T-helper 2 cell (primary cell): ENCODE results near the gene TCF4.

ENCODE experiments used
- DNase-seq, 5 experiments: peaks; one replicate each; pipeline versions ENCODE4 v3.0.0 to v3.0.0-alpha.2; 2012 to 2022

Gene TCF4

DNA sequence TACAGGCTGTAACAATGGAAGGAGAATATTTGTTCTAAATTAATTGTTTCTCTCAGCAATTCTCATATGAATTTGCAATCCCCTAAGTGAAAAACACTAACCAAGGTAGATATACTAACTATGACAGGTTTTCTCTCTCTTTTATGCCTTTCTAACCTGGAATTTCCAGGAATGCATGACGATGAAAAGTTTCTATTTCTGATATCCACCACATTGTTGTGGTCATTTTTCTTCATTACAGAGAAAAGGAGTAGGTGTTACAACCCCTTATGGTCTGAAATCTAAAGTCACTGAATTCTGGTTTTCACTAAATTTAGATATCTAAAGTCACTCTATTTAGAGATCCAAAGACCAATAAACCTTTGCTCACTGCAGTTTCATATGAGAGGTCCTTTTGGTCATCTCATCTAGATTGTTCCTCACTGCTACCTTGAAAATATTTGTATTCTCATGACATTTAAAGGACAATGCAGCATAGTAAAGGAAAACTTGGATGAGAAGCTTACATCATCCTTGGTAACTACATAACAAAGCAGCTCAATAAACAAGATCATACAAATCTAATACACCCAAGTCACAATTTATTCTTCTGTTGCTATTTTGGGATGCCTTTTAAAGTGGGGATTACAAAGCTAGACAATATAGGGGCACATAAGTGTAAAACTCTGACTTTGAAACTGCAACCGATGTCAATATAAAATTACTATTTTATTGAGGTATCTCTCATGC lies 85.8 kb downstream of the TCF4 start:
- no peak for DNase-seq

DNA sequence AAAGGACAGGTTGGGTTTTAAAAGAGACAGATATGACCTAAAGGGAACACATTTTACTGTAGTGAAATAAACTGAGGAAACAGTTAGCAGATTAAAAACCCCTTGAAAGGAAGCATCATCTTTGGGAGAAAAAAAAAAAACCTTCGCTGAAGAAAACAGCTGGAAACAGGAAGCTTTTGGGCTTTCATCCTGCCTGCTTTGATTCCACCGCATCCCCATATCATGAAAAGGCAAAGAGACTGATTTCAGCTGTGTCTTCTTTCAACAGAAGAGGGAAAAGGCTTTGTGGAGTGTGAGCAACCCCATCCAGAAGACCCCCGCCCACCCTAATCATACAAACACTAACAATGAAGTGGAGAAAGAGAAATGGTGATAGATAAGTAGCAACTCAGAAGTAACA lies 86.4 kb downstream of the TCF4 start:
- no peak for DNase-seq

DNA sequence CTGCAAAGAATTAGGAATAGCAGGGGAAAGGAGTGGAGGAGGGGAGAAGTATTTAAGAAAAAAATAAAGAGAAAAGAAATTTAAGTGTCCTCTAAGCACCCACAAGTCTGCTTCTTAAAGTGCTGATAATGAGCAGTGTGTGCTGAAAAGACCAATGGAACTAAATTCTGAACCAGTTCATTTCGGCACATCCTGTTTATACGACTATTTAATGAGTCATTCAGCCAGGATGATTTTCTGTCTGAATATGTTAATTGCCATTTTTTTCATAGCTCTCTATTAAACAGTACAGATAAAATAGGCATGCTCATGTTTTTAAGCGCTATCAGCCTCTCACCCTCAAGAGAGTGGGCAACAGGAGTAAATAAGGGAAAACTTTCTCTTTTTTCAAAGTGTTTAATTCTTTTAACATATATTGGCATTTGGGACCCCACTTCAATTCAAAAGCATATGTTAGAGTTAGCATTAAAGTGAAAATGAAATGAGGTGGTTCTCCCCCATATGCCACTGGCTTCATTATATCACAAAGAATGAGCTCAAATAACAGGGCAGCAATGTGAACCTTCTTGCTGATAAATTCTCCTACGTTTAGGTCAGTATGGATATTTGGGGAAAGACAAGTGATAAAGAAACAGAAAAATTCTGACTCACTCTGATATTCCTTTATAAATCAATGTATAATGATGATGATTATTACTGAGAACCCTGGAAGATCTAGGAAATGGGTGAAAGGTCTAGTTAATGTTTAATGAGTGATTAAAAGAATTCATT lies 87.5 kb downstream of the TCF4 start:
- DNase-seq, result no peak

DNA sequence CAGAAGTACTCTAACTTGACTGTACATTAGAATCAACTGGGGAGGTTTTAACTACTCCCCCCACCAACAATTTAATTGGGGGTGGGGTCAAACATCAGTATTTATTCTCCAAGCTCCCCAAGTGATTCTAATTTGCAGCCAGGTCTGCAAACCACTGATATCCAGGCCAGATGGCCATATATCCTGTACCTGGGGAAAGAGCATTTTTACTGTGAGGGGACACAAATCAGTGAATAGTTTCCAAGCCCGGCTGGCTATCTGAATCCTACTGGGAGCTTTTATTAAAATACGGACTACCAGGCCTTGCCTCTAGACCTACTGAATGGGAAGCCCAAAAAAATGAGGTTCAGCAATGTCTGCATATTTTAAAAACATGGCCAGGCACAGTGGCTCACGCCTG lies 88.5 kb downstream of the TCF4 start:
- DNase-seq, result no peak

DNA sequence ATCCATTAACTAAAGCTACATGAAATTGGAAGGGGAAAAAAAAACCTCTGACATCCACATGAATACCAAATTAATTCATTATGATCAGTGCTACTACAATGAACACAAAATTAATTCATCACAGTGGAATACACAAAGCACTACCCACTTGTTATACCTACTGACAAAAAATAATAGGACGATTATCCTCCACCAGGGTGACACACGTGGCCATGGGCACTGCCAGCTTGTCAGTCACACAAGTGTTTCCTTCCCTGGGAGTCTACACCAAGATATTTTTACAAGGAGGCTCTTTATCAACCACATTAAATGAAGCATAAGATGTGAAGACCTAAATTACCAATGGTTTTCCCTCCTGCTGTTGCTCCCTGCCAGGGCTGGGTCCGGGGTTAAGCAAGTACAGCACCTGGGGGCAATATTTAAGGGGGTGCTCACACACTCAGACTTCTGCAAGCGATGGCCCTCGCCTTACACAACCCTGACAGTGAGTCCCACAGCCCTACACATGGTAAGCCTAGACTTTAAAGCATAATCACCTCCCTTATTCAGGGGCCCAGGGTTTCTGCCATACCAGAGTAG lies 90.1 kb downstream of the TCF4 start:
- no peak for DNase-seq

DNA sequence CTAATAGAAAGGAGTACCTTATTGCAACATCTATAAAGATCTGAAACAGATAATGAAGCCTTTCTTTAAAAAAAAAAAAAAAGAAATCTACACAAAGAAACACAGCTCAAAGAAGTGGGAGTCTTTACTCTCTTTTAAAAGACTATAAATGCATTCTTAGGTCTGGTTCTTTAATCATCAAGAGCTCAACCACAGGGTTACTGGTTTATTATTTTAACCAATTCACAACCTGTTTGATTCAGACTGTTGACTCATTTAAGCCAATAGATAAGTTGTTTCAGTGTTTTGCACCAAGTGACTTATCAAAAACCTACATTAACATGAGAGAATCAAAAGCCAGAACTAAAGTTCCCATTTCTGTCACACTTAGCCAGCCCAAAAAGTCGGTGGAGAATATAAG lies 93.1 kb downstream of the TCF4 start:
- no peak for DNase-seq

DNA sequence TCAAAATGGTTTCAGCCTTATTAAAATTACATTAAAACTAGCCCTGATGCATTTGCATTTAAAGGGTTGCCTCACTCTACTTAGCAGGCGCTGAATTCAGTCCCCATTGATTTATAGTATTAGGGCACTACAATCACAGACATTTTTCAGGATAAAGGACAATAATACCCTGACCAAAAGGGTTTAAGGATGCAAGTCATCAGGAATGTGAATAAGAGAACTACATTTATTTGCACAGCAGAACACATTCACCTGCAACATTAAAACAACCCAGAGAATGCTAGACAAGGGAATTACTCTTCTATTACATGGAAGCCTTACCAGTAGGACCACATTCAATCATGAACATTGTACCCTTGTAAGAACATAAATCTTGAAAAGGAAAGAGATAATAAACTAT lies 93.6 kb downstream of the TCF4 start:
- DNase-seq, result no peak

DNA sequence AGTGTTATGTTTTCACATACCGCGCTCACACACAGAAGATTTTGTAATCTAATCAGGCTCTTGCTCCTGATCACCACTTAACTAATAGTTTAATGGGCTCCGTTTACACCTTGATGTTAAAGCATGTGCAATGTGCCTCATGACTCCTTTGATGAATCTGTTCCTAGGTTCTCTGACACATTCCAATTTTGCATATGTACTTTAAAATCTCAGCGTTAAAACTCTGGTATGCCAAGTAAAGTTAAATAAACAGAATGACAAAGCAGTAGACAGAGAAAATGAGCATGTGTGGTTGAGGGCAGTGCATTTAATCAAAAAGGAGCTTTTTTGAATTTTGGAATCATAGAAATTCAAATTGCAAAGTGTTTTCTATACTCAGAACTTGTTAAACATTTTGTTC lies 96.4 kb downstream of the TCF4 start:
- no peak for DNase-seq

DNA sequence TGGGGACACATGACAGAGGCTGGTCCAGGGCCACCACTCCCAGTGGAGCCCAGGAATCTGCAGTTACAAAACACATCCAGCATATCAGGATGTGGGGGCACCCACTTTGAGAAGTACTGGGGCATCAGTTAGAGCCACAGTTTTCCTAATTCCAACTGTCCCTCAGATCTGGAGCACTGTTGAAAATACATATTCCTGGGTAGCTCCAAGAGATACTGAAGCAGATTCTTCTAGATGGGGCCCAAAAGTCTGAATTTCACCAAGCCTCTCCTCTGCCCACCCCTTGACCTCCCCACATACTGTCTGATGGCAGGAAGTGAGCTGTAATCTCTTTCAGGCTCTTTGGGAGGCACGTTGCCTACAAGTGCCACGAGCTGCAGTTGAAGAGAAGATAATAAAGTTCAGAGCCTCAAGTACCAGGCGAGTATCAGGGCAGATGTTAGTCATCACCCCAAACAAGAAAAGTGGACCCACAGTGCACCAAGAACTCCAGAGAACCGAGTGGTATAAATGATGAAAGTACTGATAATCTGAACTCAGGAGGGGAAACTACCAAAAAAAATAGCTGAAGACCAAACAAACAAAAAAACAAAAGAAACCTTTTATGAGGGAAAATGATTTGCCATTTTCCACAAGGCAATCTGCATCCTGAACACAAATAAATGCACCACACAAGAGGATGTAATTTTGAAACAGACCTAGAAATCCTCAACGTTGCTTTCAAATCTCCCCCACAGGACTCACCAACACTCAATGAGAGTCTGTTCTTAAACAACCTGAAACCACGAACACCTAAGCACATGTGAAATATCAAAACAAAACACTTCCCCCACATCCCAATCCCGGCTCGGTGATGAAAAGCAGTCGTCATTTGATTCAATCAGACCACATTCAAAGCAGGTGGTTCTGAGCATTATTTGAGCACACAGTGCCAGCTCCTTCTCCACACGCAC lies 98.7 kb downstream of the TCF4 start:
- peak in 1 of 5 experiments; percentile 62 for DNase-seq

DNA sequence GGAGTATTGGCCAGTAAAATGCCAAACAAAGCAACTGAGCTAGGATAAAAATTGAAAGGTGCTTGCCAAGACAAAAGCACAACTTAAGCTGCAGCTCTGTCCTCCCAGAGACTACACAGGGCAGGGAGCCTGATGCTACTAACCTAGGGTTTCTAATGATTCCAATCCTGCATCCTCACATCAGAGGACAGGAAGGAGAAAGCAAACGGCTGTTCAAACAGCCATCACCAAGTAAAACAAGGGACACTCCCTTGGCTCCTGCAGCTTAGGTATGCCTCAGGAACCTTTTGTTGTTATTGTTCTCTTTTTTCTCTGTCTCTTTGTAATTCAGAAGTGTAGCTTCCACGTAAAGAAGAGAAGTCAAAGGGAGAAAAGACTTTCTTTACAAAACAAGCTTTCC lies 99.5 kb downstream of the TCF4 start:
- no peak for DNase-seq

DNA sequence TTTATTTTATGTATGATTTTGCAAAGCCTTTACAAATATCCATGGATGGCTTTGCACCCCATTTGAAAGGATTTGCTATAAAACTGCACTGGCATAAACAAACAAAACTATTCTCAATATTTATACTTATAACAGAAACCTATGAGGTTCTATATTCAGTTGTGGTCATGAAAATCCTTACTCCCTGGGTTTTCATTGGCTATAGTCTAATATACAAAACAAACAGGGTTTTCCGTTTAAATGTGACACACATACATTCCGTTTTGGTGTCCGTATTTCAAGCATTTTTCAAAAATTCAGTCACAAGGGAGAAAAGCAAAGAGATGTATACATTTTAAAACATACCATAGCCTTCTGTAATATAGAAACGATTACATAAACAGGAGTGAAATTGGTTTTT lies 100.0 kb downstream of the TCF4 start:
- DNase-seq, result no peak

DNA sequence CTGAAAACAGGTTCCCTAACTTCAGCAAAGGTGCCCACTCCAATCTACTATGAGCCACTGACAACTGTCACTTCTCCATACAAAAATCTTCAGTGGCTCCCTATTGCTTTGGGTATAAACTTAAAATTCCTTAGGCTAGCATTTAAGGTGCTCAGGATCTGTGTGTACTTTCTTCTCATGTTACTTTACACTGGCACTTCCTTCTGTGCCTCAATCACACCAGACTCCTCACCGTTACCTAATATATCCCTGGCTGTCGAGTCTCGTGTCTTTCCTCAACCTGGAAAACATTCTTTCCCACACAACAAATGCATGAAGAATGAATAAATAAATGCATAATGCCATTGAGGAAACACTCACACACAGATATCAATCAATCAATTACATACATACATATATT lies 101.1 kb downstream of the TCF4 start:
- DNase-seq, result no peak

DNA sequence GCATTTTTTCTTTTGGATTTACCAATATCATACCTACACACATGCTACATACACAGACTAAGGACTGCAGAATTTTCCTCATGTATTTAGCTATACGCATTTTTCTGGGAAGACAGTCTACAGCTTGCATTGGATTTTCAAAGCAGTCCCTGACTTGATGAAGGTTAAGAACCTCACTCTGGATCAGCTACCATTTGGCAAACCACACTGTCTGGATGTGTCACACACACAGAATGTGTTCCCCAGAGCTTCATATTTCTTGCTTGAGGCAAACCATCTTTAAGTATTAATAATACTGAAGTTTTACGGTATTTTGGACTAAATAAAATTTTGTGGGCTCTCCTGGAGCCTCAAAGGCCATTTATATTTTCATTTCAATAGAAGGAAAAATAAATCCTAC lies 102.3 kb downstream of the TCF4 start:
- no peak for DNase-seq

DNA sequence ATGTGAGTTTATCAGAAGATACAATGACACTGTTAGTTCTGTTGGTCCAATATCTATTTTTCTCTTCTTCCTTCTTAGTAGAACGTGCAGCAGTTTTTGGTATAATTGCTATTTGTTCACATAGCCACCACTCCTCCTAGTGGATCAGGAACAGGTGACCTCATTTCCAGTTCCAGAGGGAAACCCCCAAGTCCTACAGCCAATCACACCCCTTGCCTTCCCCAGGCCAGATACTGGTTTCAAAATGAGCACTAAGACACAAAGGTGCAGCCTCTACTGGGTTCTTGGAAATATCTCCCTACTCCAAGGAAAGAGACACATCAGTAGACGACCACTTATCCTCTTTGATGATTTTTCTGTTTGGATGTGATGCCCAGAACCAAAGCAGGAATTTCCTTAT lies 103.2 kb downstream of the TCF4 start:
- no peak for DNase-seq

DNA sequence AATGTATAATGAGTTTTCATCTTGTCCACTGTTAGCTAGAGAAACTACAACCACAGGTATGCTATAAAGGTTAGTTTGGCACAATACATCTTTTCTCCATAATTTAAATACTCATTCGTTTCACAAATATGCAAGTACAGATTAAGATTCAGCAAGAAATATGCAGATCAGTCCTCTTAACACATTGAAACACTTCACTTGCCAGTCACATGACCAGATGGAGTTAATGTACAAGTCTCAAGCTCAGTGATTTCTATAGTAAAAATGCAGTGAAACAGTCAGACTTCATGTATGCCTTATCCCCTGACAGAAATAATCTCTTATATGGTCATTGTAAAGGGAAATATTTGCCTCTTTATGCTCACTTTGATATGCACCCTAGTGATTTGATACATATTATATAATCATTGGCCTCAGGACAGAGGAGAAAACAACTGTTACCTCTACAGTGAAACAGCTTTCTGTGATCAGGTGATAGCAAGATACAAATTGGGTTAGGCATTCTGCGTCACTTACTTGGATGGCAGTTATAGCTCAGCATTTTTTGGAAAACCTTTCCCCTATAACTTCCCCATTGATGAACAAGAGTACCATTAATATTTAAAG lies 104.6 kb downstream of the TCF4 start:
- no peak for DNase-seq

DNA sequence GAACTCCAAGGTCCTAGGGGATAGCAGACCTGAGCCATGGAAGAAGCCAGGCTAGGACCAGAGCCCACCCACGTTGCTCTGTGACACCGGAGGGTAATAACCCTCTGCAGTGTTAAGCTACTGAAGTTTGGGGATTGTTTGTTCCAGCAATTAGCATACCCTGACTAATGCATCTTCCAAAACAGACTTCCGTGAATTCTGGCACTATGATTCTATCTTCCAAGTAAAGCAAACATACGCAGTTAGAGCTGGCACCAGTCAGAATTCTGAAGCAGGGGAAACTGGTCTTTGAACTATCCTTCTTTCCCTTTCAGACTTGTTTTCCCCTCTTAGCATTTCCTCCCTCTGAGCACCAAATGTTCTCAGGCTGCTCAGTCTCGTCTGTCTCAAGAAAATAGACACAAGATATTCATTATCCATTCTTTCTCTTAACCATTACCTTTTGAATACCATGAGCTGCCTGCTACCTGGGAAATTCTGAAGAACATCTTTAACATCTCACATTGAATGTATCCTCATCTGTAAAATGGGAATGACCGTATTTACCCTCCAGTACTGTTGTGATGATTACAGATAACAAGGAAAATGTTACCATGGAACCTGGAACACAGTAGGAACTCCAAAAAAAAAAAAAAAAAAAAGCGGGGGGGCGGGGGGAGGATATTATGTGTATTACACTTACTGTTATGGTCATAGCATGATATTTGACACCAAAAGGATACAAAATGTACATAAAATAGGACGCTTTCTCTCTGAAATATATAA lies 108.2 kb downstream of the TCF4 start:
- DNase-seq, result no peak

DNA sequence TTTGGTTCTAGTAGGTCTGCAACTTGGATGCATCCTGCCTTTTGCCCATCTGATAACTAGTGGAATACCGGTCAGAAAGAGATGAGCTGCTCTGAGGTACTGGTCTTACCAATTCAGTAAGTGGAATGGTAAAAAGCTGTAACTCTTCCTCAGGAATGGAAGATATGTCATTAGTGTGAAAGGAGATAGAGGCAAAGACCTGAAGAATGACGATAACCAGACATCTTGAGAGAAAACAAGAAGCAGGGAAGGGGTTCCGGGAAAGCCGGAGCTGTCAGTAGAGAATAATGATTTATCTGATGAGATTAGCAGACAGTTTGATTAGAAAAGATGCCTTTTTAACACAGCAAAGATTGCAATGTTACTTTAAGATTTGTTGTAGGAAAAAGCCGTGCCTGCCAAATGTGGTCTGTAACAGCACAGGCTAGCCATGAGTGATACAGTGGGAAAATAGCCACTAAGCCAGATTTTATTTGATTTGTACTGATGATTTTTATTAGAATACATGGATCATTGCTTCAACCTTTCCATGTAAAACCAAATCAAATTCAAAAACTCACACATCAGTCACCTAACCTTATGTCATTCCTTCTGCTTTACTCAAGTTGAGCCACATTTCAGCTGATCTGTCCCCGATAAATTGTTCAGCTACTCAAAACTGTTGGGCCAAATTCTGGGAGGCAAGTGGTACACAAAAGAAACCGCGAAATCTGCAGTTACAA lies 110.0 kb downstream of the TCF4 start:
- no peak for DNase-seq

DNA sequence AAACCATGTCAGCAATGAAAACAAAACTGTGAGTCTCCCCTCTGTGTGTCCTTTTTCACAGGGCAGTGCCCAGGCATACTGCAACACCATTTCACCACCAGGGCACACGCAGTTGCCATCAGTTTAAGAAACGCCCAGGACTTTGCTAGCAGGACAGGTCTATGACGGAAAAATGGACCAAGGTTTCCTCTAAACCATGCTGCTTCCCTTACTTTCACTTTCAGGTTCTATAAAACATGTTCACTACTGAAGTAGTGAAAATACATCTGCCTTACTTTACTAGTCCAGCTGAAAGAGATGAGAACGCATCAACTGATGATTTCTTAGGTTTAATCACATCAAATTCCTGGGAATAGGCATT lies 110.5 kb downstream of the TCF4 start:
- DNase-seq, result peak in 1 of 5 experiments; percentile 64

DNA sequence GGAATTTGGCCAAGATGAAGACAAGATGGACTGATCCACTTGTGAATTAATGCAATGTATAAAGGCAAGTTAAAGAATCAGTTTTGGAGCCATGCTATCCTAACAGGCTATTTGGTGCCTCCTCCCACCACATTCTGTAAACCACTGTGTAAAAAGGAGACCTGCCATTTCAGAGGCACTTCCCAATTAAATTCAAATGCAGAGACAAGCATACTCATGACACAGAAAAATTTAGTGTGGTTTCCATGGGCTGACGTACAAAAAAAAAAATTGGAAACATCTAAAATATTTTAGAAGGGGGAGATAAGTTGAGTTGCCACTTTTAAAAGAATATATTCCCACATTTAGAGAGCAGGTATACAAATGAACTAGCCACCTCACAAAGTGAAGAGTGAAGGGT lies 112.1 kb downstream of the TCF4 start:
- DNase-seq, result no peak

DNA sequence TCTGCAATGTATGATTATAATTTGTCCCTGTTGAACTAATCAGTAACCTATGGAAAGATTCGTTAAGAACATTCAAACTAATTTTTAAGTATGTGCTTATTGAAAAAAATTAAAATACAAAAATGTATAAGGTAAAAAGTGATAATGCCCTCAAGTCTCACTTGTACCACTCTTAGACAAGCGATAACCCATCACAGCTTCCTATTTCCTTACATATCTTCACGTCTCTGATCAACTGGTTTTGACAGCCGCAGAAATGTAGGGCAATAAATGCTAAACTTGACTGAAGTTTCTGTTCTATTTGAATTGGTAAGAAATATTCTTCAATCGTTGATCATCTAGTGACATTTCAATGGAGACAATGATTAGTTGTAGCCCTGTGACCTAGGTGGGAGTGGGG lies 112.5 kb downstream of the TCF4 start:
- DNase-seq, result no peak

DNA sequence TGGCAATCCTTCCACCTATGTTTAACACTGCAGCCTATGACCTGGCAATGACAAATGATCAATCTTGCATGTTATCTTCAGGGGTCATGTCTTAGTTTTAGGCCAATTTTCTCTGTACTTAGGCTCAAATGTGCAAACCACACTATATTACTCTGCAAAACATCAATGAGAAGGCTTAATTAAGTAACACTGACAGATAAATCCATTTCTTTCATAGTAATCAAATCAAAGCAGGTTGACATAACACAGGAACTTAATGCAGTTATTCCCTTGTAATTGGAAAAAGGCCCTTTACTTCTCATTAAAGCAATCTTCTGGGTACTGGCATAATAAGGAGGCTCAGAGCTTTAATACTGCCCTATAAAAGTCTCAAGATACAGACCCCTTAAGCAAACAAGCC lies 114.4 kb downstream of the TCF4 start:
- no peak for DNase-seq
